ENCODE data around the gene LRP1. TPM values are rescaled to one million over a fixed set of nuclear protein-coding genes. Genes with fewer than 3 reads are reported as not detected.

Gene LRP1
- total and polyA plus RNA-seq, 8 donors, result 108 to 325 (median 138) TPM

- no peak overlapping the region for H3K4me3 ChIP-seq
- TF ChIP-seq CTCF (IDR thresholded peaks at IDR 0.05), result no peak
- no peak overlapping the region for H3K27ac ChIP-seq
- intact Hi-C loops (cut with DNase I), result no loop called here
- ATAC-seq (no peak), DNase-seq (peak in 1 of 4 donors; percentile 84)
- H3K27me3 ChIP-seq, result peaks cover 45 to 78% of the 10 kb centered on the region in 2 donors
- H3K36me3 ChIP-seq, result no peaks in the 10 kb centered on the region
- peaks cover 38 to 68% of the 10 kb centered on the region in 2 donors for H3K4me1 ChIP-seq
- no peaks in the 10 kb centered on the region for H3K9me3 ChIP-seq
These were observed 114.0 kb downstream of the LRP1 start for GRCh38 chr12:57242329-57242690.

DNA sequence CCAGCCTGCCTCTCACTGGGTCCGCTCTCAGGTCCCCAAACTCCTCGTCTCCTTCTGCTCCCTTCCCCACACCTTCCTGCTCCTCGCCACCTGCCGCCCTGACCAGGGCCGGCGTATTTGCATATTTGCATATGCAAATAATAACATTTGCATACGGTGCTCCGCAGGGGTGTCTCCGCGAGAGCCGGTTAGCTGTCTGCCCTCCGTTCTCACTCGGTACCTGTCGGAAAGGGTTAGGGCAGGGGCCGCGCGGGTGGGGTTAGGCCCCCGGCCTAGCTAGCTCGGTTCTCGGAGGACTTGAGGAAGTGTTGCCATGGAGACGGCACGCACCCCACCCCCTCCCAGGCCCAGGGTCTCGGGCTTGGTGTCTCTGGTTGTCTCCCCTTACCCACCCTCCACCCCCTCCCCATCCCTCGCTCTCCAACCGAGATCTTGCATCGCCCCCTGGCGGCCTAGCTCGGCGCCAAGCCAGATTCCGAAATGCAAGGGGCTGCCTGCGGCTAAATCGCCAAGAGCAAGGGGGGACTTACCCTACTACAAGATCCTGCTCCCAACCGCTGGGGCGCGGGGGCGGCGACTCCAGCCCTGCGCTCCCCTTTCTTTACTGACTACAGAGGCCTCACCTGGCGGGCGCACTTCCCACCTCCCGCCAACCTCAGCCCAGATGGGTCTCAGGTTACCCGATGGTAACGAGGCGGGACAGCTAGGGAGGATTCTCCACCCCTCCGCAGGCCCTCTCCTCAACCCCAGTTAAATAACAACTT, 114.6 kb downstream of the LRP1 start:
- ATAC-seq, result peak; percentile 3
- H3K9me3 ChIP-seq, result no peaks in the 10 kb centered on the region
- peaks cover 41 to 72% of the 10 kb centered on the region in 2 donors for H3K27me3 ChIP-seq
- H3K4me3 ChIP-seq, result peak overlapping the region; percentile 13 to 22
- no peaks in the 10 kb centered on the region for H3K36me3 ChIP-seq
- TF ChIP-seq CTCF (IDR thresholded peaks at IDR 0.05), result peak; percentile 47 to 62
- H3K27ac ChIP-seq, result no peak overlapping the region
- peak in 2 of 4 donors; percentile 78 to 85 for DNase-seq
- intact Hi-C loops (cut with DNase I), result no loop called here
- H3K4me1 ChIP-seq, result peaks cover 37 to 64% of the 10 kb centered on the region in 2 donors

GRCh38 chr12:57243521-57244311, 115.4 kb downstream of the LRP1 start:
- Histone ChIP-seq H3K4me3 (peak overlapping the region; percentile 13 to 22), H3K27me3 (peaks cover 34 to 64% of the 10 kb centered on the region in 2 donors), H3K9me3 (no peaks in the 10 kb centered on the region), H3K27ac (no peak overlapping the region), H3K4me1 (peaks cover 28 to 55% of the 10 kb centered on the region in 2 donors), H3K36me3 (no peaks in the 10 kb centered on the region)
- ATAC-seq, result peak; percentile 59
- intact Hi-C loops (cut with DNase I), result no loop called here
- TF ChIP-seq CTCF (IDR thresholded peaks at IDR 0.05), result peak; percentile 54 to 82
- DNase-seq, result peak in 3 of 4 donors; percentile 76 to 92 (median 77)

DNA sequence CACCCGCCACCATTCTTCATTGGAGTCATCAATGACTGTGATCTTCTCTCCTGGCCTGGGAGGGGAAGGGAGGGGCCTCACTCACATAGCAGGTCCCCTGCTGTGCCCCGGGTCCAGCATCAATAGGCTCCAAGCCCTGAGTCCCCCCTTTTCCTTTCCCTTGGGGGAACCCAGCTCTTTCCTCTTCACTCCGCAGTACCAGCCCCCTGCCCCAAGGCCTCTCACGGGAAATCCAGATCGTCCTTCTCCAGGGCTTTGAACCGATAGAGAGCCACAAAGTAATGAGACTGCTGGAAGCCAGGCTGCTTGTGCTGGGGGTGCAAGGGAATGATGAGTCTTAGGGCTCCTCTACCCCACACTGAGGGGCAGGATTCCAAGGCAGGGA, 116.0 kb downstream of the LRP1 start:
- H3K9me3 ChIP-seq, result no peaks in the 10 kb centered on the region
- peaks cover 25 to 52% of the 10 kb centered on the region in 2 donors for H3K4me1 ChIP-seq
- DNase-seq, result no peak
- no peak for TF ChIP-seq CTCF (IDR thresholded peaks at IDR 0.05)
- intact Hi-C loops (cut with DNase I), result no loop called here
- ATAC-seq, result no peak
- H3K4me3 ChIP-seq, result no peak overlapping the region
- H3K36me3 ChIP-seq, result no peaks in the 10 kb centered on the region
- peaks cover 34 to 58% of the 10 kb centered on the region in 2 donors for H3K27me3 ChIP-seq
- no peak overlapping the region for H3K27ac ChIP-seq

- intact Hi-C loops (cut with DNase I), result no loop called here
- Histone ChIP-seq H3K27ac (no peak overlapping the region), H3K36me3 (no peaks in the 10 kb centered on the region), H3K27me3 (peaks cover 12 to 31% of the 10 kb centered on the region in 2 donors), H3K4me3 (no peak overlapping the region), H3K9me3 (no peaks in the 10 kb centered on the region), H3K4me1 (peaks cover 10 to 28% of the 10 kb centered on the region in 2 donors)
- ATAC-seq, result no peak
- no peak for DNase-seq
- TF ChIP-seq CTCF (IDR thresholded peaks at IDR 0.05), result no peak
These were observed 118.8 kb downstream of the LRP1 start for GRCh38 chr12:57247041-57247440.

Measured in left lung (tissue), 10 donors.